ENCODE measurements around the gene HAUS3.
"Not testable (repeated sequence)": the region's sequence is repeated elsewhere in the genome, so short reads cannot be mapped to it uniquely, and the experiment has no call there.

The HAUS3 gene

GRCh38 chr4:2281575-2282343, 39.8 kb upstream of the HAUS3 start:
- H3K4me3 ChIP-seq (ENCODE audit: low read length), result no peak overlapping the region
- DNase-seq (ENCODE audit: low read depth), result no peak
- no peak for TF ChIP-seq CTCF (IDR thresholded peaks at IDR 0.05; ENCODE audit: insufficient read depth, low read depth, low read length, missing control alignments)

- no peak for DNase-seq (ENCODE audit: low read depth)
- TF ChIP-seq CTCF (IDR thresholded peaks at IDR 0.05; ENCODE audit: insufficient read depth, low read depth, low read length, missing control alignments), result no peak
- no peak overlapping the region for H3K4me3 ChIP-seq (ENCODE audit: low read length)
Observed at GRCh38 chr4:2280531-2281300, 38.8 kb upstream of the HAUS3 start.

- DNase-seq (ENCODE audit: low read depth), result no peak
- no peak for TF ChIP-seq CTCF (IDR thresholded peaks at IDR 0.05; ENCODE audit: insufficient read depth, low read depth, low read length, missing control alignments)
Observed at GRCh38 chr4:2277956-2278355, 36.0 kb upstream of the HAUS3 start.

GRCh38 chr4:2276581-2277325, 34.8 kb upstream of the HAUS3 start:
- no peak overlapping the region for H3K4me3 ChIP-seq (ENCODE audit: low read length)
- TF ChIP-seq CTCF (IDR thresholded peaks at IDR 0.05; ENCODE audit: insufficient read depth, low read depth, low read length, missing control alignments), result no peak
- no peak for DNase-seq (ENCODE audit: low read depth)

More at GRCh38 chr4:2277956-2278355, 36.0 kb upstream of the HAUS3 start:
- H3K4me3 ChIP-seq (ENCODE audit: low read length), result no peak overlapping the region

GRCh38 chr4:2275546-2276251, 33.8 kb upstream of the HAUS3 start:
- TF ChIP-seq CTCF (IDR thresholded peaks at IDR 0.05; ENCODE audit: insufficient read depth, low read depth, low read length, missing control alignments), result no peak
- no peak for DNase-seq (ENCODE audit: low read depth)
- H3K4me3 ChIP-seq (ENCODE audit: low read length), result no peak overlapping the region

GRCh38 chr4:2275044-2275397, 33.1 kb upstream of the HAUS3 start:
- not testable (repeated sequence) for DNase-seq (ENCODE audit: low read depth); H3K4me3 ChIP-seq (ENCODE audit: low read length)

All from epithelial cell of esophagus (primary cell).